Spleen (tissue), 11 donors: Measurements from ENCODE around the gene AP1G2. TPM values are rescaled to one million over a fixed set of nuclear protein-coding genes. Genes with fewer than 3 reads are reported as not detected.

Source experiments
- DNase-seq: peaks from one replicate; pipeline ENCODE4 v3.0.0-alpha.2; 2020
- H3K27ac ChIP-seq, 8 donors: fragments of 200-600 bp; sonication (generic) in 7 of 8; 1 replicate in 4 of 8; 2 replicates in 4 of 8; pipeline versions ENCODE4 v1.5.0 to v1.8.0; 2016 to 2021; ENCODE audit warnings: inconsistent platforms in 4 of 8, mild to moderate bottlenecking in 4 of 8, moderate library complexity in 1 of 8
- H3K27me3 ChIP-seq, 7 donors: fragments of 200-600 bp; sonication (generic) in 6 of 7; replicated peaks in 1 of 7; 1 replicate in 4 of 7; 2 replicates in 3 of 7; pipeline versions ENCODE4 v1.5.0 to v1.8.0; 2016 to 2021; ENCODE audit warnings: inconsistent platforms in 3 of 7, mild to moderate bottlenecking in 1 of 7
- H3K36me3 ChIP-seq, 6 donors: fragments of 200-600 bp; sonication (generic) in 5 of 6; 1 replicate in 4 of 6; 2 replicates in 2 of 6; pipeline versions ENCODE4 v1.5.0 to v1.8.0; 2016 to 2021; ENCODE audit warnings: inconsistent platforms in 2 of 6
- H3K4me1 ChIP-seq, 6 donors: fragments of 200-600 bp; sonication (generic) in 5 of 6; 1 replicate in 3 of 6; 2 replicates in 3 of 6; pipeline versions ENCODE4 v1.5.0 to v1.8.0; 2016 to 2021; ENCODE audit warnings: inconsistent platforms in 3 of 6
- H3K4me3 ChIP-seq, 8 donors: fragments of 200-600 bp; sonication (generic) in 7 of 8; 1 replicate in 4 of 8; 2 replicates in 4 of 8; pipeline versions ENCODE4 v1.5.0 to v1.8.0; 2016 to 2021; ENCODE audit warnings: inconsistent platforms in 4 of 8, mild to moderate bottlenecking in 4 of 8, moderate library complexity in 2 of 8
- H3K9me3 ChIP-seq, 8 donors: fragments of 200-600 bp; sonication (generic) in 7 of 8; 1 replicate in 4 of 8; 2 replicates in 4 of 8; pipeline versions ENCODE4 v1.5.0 to v1.8.0; 2016 to 2021; ENCODE audit warnings: inconsistent platforms in 4 of 8
- POLR2A ChIP-seq, 3 donors: fragments of 450-650 bp; IDR thresholded peaks; one replicate each; pipeline ENCODE4 v1.5.1; 2017; ENCODE audit warnings: antibody characterized with exemption in 3 of 3, mild to moderate bottlenecking in 1 of 3
- POLR2AphosphoS5 ChIP-seq, 3 donors: sonication (generic); formaldehyde crosslinking; IDR thresholded peaks; one replicate each; pipeline ENCODE4 v1.5.1; 2017; ENCODE audit warnings: antibody characterized with exemption in 3 of 3
- WGBS, 5 donors: extraction: QIAGEN DNeasy Blood & Tissue Kit in 3 of 5; methylation state at CpG; one replicate each; pipeline versions ENCODE4 v1.1.5 to v1.1.7; 2013 to 2018; 5-methylcytosine and 5-hydroxymethylcytosine counted together
- intact Hi-C: fragments of 100-400 bp; cut with DNase I; formaldehyde crosslinking; loops from one replicate; pipeline ENCODE4 v1.15.0; 2023; ENCODE audit warnings: low total_unique reads
- polyA plus RNA-seq, 3 donors: library from polyadenylated mRNA; stranded (reverse); fragments of 200-250 nt; gene quantifications; one replicate each; pipeline ENCODE4 v1.2.1, GENCODE V29; 2013
- total RNA-seq, 7 donors: library from RNA; depleted of rRNA in 3 of 7; stranded (reverse); fragments of >200 nt in 3 of 7; fragmentation: NEBNext Ultra II Directional in 4 of 7; extraction: Animal tissue kit (Norgen Biotek cat#: 25700) in 4 of 7; gene quantifications; one replicate each; pipeline versions ENCODE4 v1.1.0 to v1.2.1, GENCODE V29; 2016 to 2021
- TF ChIP-seq, protein P1 (sequence below), 11 experiments: fragments of 200-600 bp in 7 of 11; fragments of 450-650 bp in 4 of 11; sonication (generic) in 4 of 11; IDR thresholded peaks in 8 of 11; conservative IDR thresholded peaks in 3 of 11; 1 replicate in 7 of 11; 2 replicates in 4 of 11; pipeline versions ENCODE4 v1.4.0 to v1.8.0; 2016 to 2021; ENCODE audit warnings: antibody characterized with exemption in 11 of 11, inconsistent platforms in 4 of 11, mild to moderate bottlenecking in 1 of 11
- donor health status: healthy with polysubstance abuse.
- donor health status: DM: no; HTN: no; CAD: no; lungs with moderate emphysema.
- donor health status: DM: no; HTN: no; CAD: no.
- donor health status: Bipolar disorder and iron deficiency.
- donor health status: healthy.
- donor health status: DM: no; HTN: no; CAD: no.
- donor health status: DM: yes; HTN: yes; CAD: no.

Gene AP1G2
- total and polyA plus RNA-seq, 10 donors, result 126 to 267 (median 187) TPM

DNA sequence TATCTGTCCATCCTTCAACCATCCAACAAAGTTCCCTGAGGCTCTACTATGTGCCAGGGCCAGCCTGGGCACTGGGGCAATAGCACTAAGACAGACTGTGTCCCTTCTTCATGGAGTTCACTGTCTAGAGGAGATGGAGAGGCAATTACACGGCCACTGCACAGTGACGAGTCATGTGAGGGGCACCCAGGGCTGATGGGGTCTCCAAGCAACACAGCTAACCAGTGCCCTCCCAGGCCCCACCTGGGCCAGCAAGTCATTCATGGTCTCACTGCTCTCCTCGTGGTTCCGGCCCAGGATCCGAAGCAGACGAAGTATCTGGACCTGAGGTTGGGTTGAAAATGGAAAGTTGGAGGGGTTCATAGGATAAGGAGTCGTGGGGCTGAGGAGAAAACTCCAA, 2.7 kb downstream of the AP1G2 start:
- Histone ChIP-seq H3K27me3 (no peaks in the 10 kb centered on the region), H3K9me3 (no peaks in the 10 kb centered on the region), H3K36me3 (peaks cover 0 to 65% (median 54%) of the 10 kb centered on the region in 6 donors), H3K4me1 (peaks cover 5 to 72% (median 33%) of the 10 kb centered on the region in 6 donors), H3K4me3 (no peak overlapping the region), H3K27ac (no peak overlapping the region)
- TF ChIP-seq POLR2A (IDR thresholded peaks at IDR 0.05) (no peak), POLR2AphosphoS5 (IDR thresholded peaks at IDR 0.05) (no peak)
- TF ChIP-seq, protein P1, sequence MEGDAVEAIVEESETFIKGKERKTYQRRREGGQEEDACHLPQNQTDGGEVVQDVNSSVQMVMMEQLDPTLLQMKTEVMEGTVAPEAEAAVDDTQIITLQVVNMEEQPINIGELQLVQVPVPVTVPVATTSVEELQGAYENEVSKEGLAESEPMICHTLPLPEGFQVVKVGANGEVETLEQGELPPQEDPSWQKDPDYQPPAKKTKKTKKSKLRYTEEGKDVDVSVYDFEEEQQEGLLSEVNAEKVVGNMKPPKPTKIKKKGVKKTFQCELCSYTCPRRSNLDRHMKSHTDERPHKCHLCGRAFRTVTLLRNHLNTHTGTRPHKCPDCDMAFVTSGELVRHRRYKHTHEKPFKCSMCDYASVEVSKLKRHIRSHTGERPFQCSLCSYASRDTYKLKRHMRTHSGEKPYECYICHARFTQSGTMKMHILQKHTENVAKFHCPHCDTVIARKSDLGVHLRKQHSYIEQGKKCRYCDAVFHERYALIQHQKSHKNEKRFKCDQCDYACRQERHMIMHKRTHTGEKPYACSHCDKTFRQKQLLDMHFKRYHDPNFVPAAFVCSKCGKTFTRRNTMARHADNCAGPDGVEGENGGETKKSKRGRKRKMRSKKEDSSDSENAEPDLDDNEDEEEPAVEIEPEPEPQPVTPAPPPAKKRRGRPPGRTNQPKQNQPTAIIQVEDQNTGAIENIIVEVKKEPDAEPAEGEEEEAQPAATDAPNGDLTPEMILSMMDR (IDR thresholded peaks at IDR 0.05 in 8 of 11, conservative IDR thresholded peaks at IDR 0.05 in 3 of 11), result no peak
- 87 to 94% (median 89%) methylated on average over 7 of the region's 7 CpGs for WGBS, 5 donors
- intact Hi-C loops, result loop anchor here (5.0 to 10.0 kb wide), 2 partner anchors 88 to 240 kb away; partner anchors contain the start of gene PABPN1
- no peak for DNase-seq

GRCh38 chr14:23564181-23564812, 3.3 kb downstream of the AP1G2 start:
- TF ChIP-seq, protein P1 (IDR thresholded peaks at IDR 0.05 in 8 of 11, conservative IDR thresholded peaks at IDR 0.05 in 3 of 11), result no peak
- no peak for TF ChIP-seq POLR2A (IDR thresholded peaks at IDR 0.05)
- TF ChIP-seq POLR2AphosphoS5 (IDR thresholded peaks at IDR 0.05), result no peak
- WGBS, 5 donors, result 81 to 92% (median 89%) methylated on average over 13 of the region's 13 CpGs

DNA sequence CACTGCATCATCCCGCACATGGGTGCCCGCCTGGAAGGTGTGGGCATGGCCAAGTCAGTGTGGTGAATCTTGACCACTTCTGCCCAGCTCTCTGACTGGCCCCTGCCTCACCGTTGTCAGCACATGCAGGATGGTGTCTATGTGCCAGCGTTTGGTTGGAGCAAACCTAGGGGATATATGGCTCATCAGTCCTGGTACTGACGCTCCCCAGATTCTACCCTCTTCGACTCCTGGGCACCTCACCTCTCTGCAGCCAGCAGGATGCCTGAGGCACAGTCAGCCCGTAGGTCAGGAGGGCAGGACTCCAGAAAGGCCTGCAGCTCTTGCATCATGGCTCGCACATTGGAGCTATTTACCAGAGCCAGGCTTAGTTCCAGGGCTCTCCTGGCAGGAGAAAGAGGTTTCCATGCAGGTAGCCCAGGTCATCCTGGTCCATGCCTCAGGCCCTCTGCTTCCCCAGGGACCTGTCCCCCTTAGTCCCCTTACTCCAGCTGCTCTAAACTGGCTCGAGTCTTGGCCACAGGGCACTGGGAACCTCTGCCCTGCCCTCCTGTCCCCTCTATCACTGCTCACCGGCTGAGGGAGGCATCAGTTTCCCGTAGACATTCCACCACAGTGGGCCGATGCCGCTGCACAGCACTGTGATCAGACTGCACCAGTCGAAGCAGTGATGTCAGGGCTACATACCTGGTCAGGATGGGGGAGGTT, 4.0 kb downstream of the AP1G2 start:
- no peaks in the 10 kb centered on the region for H3K27me3 ChIP-seq
- intact Hi-C loops, result loop anchor here (5.0 to 10.0 kb wide), 2 partner anchors 86 to 239 kb away; partner anchors contain the start of gene PABPN1
- peak overlapping the region in 3 of 8 donors; percentile 2 to 32 (median 5) for H3K27ac ChIP-seq
- H3K4me1 ChIP-seq, result peaks cover 5 to 79% (median 32%) of the 10 kb centered on the region in 6 donors
- H3K36me3 ChIP-seq, result peaks cover 0 to 77% (median 65%) of the 10 kb centered on the region in 6 donors
- H3K4me3 ChIP-seq, result no peak overlapping the region
- peak; percentile 9 to 50 (median 35) for TF ChIP-seq POLR2AphosphoS5 (IDR thresholded peaks at IDR 0.05)
- TF ChIP-seq, protein P1 (IDR thresholded peaks at IDR 0.05 in 8 of 11, conservative IDR thresholded peaks at IDR 0.05 in 3 of 11), result no peak
- TF ChIP-seq POLR2A (IDR thresholded peaks at IDR 0.05), result no peak
- no peak for DNase-seq
- no peaks in the 10 kb centered on the region for H3K9me3 ChIP-seq
- 79 to 94% (median 86%) methylated on average over 9 to 14 of the region's 14 CpGs for WGBS, 5 donors

More at GRCh38 chr14:23564181-23564812, 3.3 kb downstream of the AP1G2 start:
- intact Hi-C loops, result loop anchor here (5.0 to 10.0 kb wide), 2 partner anchors 87 to 239 kb away; partner anchors contain the start of gene PABPN1
- H3K4me3 ChIP-seq, result no peak overlapping the region
- no peaks in the 10 kb centered on the region for H3K27me3 ChIP-seq
- no peak overlapping the region for H3K27ac ChIP-seq
- no peak for DNase-seq
- H3K36me3 ChIP-seq, result peaks cover 0 to 70% (median 59%) of the 10 kb centered on the region in 6 donors
- H3K9me3 ChIP-seq, result no peaks in the 10 kb centered on the region
- H3K4me1 ChIP-seq, result peaks cover 5 to 78% (median 35%) of the 10 kb centered on the region in 6 donors
